ENCODE results near the gene HLA-DMB.

Gene HLA-DMB

DNA sequence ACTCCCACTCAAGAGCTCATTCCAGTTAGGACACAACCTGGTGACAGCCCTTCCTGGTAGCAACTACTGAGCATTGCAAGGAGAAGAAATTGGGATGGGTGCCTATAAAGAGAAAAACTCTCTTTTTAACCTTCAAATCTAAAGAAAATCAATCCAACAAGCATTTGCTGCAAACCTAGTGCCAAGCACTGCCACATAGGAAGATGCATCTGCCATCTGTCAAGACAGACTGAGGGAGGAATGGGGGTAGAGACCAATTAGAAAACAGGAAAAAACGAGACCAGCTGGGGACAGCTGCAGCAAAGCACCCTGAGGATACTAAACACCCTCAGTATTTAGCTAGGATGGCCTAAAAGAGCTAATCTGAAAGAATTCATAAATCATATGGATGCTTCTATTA is 27.9 kb downstream of the HLA-DMB start:
- no peaks in the 10 kb centered on the region for H3K4me1 Mint-ChIP-seq
- DNase-seq (ENCODE audit: low spot score in 2 of 2): no peak
- no peaks in the 10 kb centered on the region for H3K9me3 Mint-ChIP-seq
- no peaks in the 10 kb centered on the region for H3K36me3 Mint-ChIP-seq
- no peak overlapping the region for H3K4me3 Mint-ChIP-seq
- no peak overlapping the region for H3K27ac Mint-ChIP-seq
- ATAC-seq: no peak

DNA sequence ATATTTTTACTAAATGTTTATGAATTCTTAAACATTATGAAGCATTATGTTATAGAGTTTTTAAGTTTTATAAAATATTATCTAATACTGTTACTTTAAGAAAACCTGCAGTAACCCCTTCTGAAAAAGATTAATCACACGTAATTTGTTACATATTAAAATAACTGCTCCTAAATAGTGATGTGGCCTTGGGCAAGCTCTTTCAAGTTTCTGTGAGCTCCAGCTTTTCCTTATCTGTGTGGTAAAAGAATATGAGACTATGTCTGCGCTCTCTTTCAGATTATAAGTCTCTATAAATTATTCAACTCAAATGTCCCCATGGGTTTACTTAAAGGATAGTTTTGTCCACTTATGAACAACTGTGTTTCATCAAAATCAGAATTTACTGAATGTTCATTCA is 31.9 kb downstream of the HLA-DMB start:
- Mint-ChIP-seq H3K27ac (no peak overlapping the region), H3K4me1 (no peaks in the 10 kb centered on the region), H3K36me3 (no peaks in the 10 kb centered on the region), H3K4me3 (no peak overlapping the region), H3K9me3 (no peaks in the 10 kb centered on the region)
- no peak for DNase-seq (ENCODE audit: low spot score in 2 of 2)
- ATAC-seq: no peak

DNA sequence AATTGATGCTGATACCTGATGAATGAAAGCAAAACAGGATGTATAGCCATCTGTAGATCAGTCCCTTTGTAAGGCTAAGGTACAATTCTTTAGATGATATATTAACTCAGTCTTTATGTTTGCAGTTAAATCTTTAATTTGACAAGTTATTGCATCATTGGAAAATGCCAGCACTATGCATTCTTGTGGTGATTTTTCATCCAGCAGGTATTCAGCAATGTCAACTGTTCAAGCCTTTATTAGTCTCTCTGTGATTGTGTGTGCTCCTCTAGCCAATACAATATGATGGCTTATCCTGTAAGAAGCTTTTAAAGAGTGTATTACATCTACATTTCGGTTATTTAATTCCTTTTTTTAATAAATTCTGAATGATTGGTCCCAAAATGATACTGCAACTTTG is 34.3 kb downstream of the HLA-DMB start:
- no peak for DNase-seq (ENCODE audit: low spot score in 2 of 2)
- Mint-ChIP-seq H3K9me3 (no peaks in the 10 kb centered on the region), H3K4me3 (no peak overlapping the region), H3K4me1 (no peaks in the 10 kb centered on the region), H3K27ac (no peak overlapping the region), H3K36me3 (no peaks in the 10 kb centered on the region)
- ATAC-seq: no peak

DNA sequence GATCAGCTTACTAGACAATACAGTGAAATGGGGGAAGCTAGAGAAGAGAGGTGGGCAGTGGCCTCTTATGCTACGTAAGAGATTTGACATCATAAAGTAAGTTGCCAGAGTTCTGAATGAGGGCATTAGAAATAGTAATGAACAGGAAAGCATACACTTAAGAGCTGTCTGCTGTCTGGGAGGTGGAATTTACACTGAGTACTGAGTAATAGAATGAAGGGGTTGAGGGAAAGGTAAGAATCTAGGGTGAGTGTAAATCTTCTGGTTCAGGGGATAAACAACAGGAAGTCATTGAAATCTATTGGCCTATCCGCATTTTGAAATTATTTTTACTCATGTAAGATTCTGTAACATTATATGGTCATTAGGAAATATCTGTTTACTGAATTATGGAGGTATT is 35.8 kb downstream of the HLA-DMB start:
- no peaks in the 10 kb centered on the region for H3K9me3 Mint-ChIP-seq
- no peak overlapping the region for H3K27ac Mint-ChIP-seq
- H3K4me1 Mint-ChIP-seq: no peaks in the 10 kb centered on the region
- no peak for DNase-seq (ENCODE audit: low spot score in 2 of 2)
- no peak for ATAC-seq
- no peak overlapping the region for H3K4me3 Mint-ChIP-seq
- H3K36me3 Mint-ChIP-seq: peaks cover 10% of the 10 kb centered on the region

DNA sequence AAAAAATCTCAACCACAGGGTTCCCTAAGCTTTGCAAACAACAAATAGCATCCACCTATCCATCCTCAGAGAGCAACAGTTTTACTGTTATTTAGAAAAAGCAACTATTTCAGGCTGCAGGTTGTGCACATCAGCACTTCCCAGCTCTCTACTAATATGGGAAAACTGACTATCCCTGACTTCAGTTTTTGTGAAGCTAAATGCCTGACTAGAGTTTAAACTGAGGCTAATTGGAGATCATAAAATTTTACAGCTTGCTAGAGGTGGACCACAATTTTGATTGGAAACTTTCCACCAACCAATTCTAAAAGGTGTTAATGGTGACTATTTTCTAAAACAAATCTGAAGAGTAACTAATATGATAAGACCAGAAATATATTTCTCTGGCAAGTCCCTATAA is 36.9 kb downstream of the HLA-DMB start:
- Mint-ChIP-seq H3K27ac (no peak overlapping the region), H3K4me1 (no peaks in the 10 kb centered on the region), H3K4me3 (no peak overlapping the region)

DNA sequence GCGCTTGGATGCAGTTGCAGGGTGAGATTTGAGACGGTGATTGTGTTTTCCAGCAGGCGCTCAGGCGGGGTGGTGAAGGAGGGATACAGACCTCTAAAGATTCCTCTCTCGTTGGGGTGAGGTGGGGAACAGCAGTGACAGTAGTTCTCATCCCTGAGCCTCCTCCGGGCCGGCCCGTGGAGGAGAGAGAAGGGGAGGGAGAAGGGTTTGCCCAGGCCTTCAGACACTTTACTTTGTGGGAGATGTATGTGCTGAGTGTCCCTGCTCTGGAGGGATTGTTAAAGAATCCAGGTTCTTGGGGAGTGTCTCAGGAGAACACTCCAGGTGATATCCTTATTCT is 45.9 kb downstream of the HLA-DMB start:
- Mint-ChIP-seq H3K9me3 (no peaks in the 10 kb centered on the region), H3K27ac (peak overlapping the region; percentile 93), H3K36me3 (peaks cover 19% of the 10 kb centered on the region), H3K4me3 (peak overlapping the region; percentile 92), H3K4me1 (peaks cover 43% of the 10 kb centered on the region)
- DNase-seq (ENCODE audit: low spot score in 2 of 2) (no peak), ATAC-seq (peak; percentile 42)

More for the DNA sequence above, 36.9 kb downstream of the HLA-DMB start:
- no peak for DNase-seq (ENCODE audit: low spot score in 2 of 2)
- H3K9me3 Mint-ChIP-seq: no peaks in the 10 kb centered on the region
- ATAC-seq: no peak
- H3K36me3 Mint-ChIP-seq: peaks cover 10% of the 10 kb centered on the region

DNA sequence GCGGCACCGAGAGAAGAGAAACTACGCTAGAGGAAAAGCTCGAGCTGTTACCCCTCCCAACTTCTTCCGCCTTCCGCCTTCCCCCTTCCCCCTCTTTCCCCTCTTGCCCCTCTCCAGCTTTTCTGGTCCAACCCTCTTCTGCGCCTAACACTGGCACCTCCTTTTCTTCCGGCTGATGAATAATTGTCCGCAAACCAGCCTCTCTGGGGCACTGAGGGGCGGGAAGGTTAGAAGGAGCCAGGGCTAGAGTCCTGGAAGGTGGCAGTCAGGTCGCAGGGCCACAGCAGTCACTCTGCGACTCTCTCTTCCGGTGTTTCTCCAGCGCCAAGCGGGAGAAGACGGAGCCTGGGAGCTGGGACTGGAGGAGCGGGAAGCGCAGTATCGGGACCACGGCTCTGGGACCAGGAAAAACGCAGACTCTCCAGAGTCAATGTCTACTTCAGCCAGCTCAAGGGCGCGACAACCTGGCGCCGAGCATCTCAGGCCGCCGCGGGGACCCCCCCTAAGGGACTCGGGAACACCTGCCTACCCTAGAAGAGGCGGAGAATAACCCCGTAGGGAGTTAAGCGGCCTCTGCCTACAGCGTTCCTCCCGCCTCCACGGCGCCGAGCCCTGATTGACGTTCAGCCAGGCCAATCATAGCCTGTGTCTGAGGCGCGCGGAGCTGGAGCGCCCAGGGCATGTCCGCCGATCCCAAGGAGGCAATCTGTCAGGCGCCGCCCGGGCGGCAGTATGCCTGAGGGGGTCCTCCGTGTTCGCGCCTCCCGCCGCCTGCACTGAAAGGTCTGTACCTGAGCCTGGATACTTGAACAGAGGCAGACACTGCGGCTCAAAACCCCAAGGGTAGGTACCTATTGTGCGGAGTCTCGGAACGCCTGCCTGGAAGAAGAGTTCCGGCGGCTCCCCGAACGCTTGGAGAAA is 46.5 kb downstream of the HLA-DMB start:
- Mint-ChIP-seq H3K27ac (peak overlapping the region; percentile 93), H3K36me3 (peaks cover 19% of the 10 kb centered on the region), H3K4me3 (peak overlapping the region; percentile 92), H3K4me1 (peaks cover 43% of the 10 kb centered on the region), H3K9me3 (no peaks in the 10 kb centered on the region)
- ATAC-seq: peak; percentile 99
- peak; percentile 99 for DNase-seq (ENCODE audit: low spot score in 2 of 2)

DNA sequence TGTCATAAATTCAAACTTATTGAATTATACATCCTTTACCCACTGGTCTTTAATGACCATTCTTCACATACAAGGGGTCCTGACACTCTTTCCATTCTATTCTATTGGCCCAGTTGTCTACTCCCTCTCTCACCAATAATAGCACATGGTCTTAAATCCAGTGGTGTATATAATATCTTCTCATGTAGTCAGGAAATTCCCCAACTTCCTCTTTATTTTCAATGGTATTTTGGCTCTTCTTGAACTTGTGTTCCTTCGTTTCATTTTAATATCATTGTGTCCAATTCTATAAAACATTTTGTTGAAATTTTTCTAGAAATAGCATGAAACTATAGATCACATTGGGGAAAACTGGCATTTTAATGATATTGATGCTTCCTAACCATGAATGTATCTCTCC is 50.0 kb downstream of the HLA-DMB start:
- DNase-seq (ENCODE audit: low spot score in 2 of 2) (no peak), ATAC-seq (no peak)
- H3K9me3 Mint-ChIP-seq: no peaks in the 10 kb centered on the region
- H3K36me3 Mint-ChIP-seq: peaks cover 19% of the 10 kb centered on the region
- peaks cover 21% of the 10 kb centered on the region for H3K4me1 Mint-ChIP-seq
- no peak overlapping the region for H3K27ac Mint-ChIP-seq
- H3K4me3 Mint-ChIP-seq: no peak overlapping the region

DNA sequence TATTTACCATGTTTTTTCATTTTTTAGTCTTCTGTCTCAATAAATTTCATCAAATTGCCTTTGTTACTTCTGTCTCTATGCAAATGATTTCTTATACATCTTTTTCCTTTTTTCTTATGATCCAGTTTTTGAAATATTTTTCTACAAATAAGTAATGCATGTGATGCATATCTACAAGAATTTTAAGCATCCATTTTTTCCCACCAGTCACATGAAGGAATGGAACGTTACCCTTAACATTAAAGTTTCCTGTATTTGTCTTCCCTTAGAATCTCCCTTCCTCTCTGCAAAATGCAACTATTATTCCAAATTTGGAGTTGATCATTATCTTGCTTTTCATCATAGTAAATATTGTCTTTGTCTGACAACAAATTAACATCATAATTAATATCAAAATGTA is 51.3 kb downstream of the HLA-DMB start:
- H3K9me3 Mint-ChIP-seq: no peaks in the 10 kb centered on the region
- H3K4me1 Mint-ChIP-seq: peaks cover 9% of the 10 kb centered on the region

DNA sequence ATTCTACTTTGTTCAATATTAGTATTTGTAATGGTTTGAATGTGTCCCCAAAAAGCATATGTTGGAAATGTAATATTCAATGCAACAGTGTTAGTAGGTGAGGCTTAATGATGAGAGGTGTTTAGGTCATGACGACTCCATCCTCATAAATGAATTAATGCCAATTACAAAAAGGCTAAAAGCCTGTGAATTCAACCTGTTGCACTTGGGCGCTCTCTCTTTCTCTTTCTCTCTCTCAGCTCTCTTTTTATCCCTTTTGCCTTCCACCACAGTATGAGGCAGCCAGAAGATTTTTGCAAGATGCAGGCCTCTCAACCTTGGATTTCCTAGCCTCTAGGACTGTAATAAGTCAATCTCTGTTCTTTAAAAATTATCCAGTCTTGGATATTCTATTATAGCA is 52.3 kb downstream of the HLA-DMB start:
- Mint-ChIP-seq H3K9me3 (no peaks in the 10 kb centered on the region), H3K4me1 (peaks cover under 1% of the 10 kb centered on the region), H3K27ac (no peak overlapping the region), H3K36me3 (no peaks in the 10 kb centered on the region), H3K4me3 (no peak overlapping the region)
- ATAC-seq (no peak), DNase-seq (ENCODE audit: low spot score in 2 of 2) (no peak)

More for the DNA sequence above, 51.3 kb downstream of the HLA-DMB start:
- DNase-seq (ENCODE audit: low spot score in 2 of 2) (no peak), ATAC-seq (no peak)
- peaks cover 8% of the 10 kb centered on the region for H3K36me3 Mint-ChIP-seq
- no peak overlapping the region for H3K27ac Mint-ChIP-seq
- no peak overlapping the region for H3K4me3 Mint-ChIP-seq

DNA sequence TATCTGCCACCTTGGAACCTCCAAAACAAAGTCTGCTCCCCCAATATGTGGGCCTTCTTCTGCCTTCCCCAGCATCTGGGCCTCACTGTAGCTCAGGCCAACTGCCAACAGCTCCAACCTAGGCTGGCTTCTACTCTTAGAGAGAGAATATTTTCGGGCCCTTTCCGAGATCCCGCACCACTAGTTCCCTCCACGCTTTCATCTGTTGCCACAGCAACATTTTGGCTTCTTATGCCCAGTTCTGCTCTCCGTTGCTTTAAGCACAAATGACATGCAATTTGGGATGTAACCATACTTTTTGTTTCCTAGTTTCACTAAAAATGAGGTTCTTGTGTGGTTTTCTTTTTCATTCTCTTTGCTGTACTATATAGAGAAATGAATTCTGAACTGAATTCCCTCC is 53.2 kb downstream of the HLA-DMB start:
- ATAC-seq: no peak
- no peak overlapping the region for H3K27ac Mint-ChIP-seq
- no peaks in the 10 kb centered on the region for H3K4me1 Mint-ChIP-seq
- H3K36me3 Mint-ChIP-seq: no peaks in the 10 kb centered on the region
- no peak for DNase-seq (ENCODE audit: low spot score in 2 of 2)
- no peak overlapping the region for H3K4me3 Mint-ChIP-seq
- H3K9me3 Mint-ChIP-seq: no peaks in the 10 kb centered on the region

DNA sequence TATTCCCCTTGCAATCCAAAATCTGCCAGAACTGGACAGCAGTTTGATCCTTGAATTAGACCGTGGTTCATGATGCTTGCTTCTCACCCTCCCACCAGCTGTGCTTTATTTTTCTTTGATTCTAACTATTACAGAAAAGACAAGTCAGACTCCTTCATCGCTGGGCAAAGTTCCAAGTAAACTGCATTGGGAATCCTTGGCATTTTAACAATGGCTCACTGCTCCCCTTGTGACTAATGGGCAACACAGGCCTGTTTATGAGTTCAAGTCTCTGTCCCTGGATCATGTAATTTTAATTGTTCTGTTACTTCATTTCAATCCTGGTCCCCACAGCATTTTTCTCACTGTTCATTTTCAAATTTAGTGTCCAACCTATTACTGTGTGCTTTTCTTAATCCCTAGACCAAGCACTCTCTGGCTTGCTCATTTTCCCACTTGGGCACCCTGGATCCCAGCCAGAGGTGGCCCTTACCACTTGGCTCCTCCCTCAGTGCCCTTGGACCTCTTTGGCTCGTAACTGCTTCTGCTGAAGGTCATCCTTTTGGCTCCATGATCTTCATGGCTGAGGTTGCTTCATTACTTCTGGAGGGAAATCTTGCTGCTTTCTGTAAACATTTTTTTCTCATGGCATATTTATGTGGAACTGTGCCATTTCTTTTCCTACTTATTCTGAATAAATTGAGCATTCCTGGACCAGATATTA is 54.0 kb downstream of the HLA-DMB start:
- Mint-ChIP-seq H3K9me3 (no peaks in the 10 kb centered on the region), H3K36me3 (no peaks in the 10 kb centered on the region), H3K4me1 (no peaks in the 10 kb centered on the region), H3K27ac (no peak overlapping the region), H3K4me3 (no peak overlapping the region)
- DNase-seq (ENCODE audit: low spot score in 2 of 2) (no peak), ATAC-seq (no peak)

DNA sequence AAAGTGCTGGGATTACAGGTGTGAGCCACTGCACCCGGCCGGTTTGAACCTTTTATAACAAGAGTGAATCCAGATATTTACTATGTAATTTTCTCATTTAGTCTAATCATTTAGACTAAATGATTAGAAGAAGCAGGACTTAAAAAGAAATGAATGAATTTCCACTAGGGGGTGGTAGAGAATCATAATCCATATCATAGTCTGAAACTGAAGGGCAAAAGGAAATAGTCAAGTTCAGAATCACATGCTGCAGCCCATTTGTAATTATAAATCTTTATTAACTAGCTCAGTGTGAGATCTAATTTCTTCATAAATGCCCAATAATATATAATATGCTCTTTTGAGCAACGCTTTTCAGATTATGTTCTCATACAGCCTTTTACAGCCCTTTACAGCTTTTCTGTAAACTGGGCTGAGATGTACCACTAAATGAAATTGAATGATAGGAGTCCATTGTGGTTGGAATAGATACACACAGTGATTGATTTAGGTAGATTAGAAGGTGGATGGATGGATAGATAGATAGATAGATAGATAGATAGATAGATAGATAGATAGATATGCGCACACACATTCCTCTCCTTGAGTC is 55.0 kb downstream of the HLA-DMB start:
- no peaks in the 10 kb centered on the region for H3K4me1 Mint-ChIP-seq
- DNase-seq (ENCODE audit: low spot score in 2 of 2) (no peak), ATAC-seq (peak; percentile 65)
- H3K4me3 Mint-ChIP-seq: no peak overlapping the region
- H3K9me3 Mint-ChIP-seq: no peaks in the 10 kb centered on the region
- H3K27ac Mint-ChIP-seq: no peak overlapping the region
- H3K36me3 Mint-ChIP-seq: no peaks in the 10 kb centered on the region
